ENCODE data around the gene WNT3.
"Not testable (repeated sequence)": the region's sequence is repeated elsewhere in the genome, so short reads cannot be mapped to it uniquely, and the experiment has no call there.

The WNT3 gene

DNA sequence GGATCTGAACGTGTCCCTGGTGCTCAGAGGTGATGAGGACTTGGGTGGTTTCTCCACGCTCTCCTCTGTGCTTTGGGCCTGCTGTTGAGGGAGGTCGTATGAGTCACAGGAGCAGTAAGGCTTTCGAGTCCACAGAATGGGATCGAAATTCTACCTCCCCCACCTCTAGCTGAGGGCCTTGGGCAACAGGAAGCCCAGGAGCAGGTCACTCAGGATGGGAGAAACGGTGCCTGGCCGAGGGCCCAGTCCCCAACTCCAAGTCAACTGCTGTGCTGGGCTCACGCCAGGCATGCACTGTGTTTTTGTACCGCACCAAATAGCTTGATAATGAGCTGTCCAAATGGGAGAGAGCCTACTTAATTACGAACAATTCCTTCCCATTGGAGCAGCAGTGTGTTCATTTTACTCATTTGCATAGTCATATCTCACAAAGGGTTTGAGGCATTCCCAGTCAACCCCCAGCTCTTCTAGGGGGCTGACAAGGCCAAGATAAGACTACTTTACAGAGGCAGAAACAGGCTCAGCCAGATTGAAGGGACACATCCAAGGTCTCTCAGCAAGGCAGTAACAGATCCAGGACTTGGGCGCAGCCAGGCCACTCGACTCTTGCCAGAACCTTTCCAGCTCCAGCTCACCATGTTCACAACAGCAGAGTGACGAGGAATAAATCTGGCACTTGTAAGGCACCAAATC is 53.6 kb downstream of the WNT3 start:
- no peak for DNase-seq

DNA sequence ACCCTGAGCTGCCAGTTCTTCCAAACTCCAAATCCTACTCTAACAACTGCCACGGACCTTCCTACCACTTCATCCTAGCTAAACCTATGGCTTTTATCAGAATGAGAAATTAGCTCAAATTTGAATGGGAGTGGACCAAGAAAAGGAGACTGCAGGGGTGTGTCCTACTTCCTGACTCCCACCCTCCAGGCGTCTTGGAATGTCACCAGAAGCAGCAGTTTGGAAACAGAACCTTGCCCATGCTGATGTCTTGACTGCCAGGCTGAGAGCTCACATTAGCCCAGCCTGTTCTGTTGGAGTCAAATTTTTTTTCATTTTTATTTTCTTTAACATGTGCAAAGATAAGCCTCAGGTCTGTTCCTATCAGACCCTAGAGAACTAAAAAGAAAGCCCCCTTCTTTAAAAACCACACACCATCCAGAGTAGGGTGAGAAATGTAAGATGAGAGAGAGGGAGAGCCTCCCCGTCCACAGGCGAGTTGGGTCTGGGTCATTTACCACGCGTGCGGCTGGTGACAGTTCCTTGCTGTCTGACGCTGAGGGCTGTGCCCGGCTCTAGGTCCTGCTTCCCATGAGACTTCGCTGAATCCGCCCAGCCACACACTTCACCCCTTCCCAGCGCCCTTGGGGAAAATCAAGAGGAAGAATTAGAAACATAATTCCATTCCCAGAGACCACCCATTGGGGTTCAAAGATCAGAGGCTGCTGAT is 54.3 kb downstream of the WNT3 start:
- DNase-seq: no peak

DNA sequence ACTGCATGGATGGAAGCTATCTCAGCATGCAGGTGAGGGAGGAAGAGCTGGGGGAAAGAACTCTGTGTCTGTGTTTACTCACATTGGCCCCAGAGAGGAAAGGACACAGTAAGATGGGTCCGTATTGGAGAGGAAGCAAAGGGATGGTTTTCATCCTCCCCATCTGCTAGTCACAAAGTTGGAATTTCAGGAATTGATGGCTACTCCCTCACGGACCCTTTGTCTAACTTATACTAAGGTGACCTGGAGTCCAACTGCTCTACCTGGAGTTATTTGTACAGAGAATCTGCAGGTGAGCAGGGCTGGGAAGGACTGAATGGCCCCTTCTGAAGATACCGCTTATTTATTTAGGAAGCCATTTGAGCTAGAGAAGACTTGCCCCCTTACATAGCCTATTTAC is 55.1 kb downstream of the WNT3 start:
- no peak for DNase-seq

DNA sequence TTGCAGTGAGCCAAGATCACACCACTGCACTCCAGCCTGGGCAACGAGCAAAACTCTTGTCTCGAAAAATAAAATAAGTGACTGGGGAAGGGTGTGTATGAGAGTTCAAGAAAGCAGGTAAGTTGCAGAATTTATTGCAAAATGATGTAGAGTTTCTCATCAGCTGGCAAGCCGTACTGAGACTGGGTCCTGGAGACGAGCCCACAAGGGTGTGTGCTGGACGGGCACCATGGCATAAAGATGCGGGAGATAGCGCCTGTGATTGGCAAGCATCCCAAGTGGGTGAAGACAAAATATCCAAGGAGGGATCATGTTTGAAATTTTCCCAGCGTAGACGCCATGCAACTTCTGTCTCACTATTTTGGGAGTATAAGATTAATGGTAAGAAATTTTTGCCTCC is 59.4 kb downstream of the WNT3 start:
- no peak for DNase-seq

DNA sequence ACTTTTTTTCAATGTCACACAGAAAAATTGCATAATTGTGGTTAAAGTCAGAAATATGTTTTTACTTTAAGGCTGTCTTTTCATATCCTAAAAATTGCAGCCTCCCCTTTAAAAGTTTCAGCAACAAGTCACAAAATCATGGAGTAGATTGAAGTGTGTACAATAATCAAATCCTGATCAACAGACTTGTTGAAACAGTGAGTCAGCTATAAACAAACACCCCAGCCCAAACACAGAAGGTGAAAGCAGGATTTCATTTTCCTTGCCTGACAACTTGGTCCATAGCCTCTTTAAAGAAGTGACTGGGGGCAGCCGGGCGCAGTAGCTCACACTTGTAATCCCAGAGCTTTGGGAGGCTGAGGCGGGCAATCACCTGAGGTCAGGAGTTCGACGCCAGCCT is 59.9 kb downstream of the WNT3 start:
- no peak for DNase-seq

DNA sequence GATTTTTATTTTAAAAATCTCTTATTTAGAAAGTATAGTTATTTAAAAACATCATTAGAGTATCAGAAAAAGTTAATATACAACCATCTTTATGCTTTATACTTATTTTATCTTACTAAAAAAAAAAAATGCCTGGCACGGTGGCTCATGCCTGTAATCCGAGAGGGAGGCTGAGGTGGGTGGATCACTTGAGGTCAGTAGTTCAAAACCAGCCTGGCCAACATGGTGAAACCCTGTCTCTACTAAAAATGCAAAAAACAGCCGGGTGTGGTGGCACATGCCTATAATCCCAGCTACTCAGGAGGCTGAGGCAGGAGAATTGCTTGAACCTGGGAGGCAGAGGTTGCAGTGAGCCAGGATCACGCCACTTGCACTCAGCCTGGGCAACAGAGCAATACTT is 60.9 kb downstream of the WNT3 start:
- not testable (repeated sequence) for DNase-seq

DNA sequence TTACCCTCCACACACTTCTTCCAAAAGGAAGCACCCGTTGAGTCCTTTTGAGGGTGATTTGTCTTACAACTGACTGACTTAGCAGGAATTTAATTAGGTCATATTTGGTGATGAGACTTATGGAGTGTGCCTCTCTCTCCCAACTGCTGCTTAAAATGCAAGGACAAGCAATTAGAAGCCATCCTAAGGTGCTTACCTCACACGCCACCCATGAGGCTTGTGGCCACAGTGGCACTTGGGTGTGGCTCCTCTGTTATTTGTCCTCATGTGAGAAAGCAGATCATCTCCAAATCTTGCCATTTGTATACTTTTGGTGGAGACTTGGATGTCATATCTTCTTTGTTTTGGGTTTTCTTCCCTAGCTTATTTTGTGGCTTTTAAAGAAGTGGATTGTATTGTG is 61.6 kb downstream of the WNT3 start:
- no peak for DNase-seq

DNA sequence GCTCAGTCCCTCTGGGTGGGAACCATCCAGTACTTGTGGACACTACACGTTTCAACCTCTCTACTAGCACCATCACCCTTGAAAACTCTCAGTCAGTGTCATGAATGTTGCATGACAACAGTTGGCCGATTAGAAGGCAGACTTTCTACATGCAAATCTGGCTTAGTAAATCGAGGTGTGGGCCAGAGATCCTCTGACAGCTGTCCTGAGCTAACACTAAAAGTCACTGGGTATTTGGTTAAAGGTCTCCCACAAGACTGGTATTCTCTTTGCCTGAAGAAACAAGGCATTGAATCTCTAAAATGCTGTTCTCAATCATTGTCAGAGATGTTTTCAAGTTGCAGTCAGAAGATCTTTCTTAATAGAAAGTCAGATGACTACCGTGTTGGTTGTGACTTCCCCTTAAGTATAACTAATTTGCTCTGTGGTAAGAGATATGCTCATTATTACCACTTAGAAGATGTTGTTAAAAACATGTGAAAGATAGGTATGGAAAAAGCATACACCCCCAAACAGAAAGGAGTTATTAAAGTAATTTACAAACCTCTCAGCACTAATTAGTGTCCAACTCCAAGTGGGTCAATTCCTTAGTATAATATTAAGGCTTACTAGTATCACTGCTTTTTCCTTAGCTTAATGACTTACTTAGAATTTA is 62.3 kb downstream of the WNT3 start:
- no peak for DNase-seq

DNA sequence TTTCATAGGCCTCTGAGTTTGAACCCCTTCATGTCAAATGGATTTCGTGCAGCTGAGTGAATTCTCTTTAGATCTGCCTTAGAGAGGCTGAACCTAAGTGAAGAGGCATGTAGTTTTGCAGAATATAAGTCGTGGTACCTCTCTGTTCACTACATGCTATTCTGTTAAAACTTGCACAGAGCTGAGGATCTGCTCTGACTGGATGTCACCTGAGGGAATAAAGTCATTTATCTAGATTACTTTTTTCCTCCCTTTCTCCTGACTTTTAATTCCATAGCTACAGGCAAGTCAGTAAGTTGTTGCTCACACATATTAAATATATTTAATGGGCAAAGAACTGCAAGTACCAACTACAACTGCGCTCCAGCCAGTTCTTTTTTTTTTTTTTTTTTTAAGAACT is 64.7 kb downstream of the WNT3 start:
- DNase-seq: no peak

DNA sequence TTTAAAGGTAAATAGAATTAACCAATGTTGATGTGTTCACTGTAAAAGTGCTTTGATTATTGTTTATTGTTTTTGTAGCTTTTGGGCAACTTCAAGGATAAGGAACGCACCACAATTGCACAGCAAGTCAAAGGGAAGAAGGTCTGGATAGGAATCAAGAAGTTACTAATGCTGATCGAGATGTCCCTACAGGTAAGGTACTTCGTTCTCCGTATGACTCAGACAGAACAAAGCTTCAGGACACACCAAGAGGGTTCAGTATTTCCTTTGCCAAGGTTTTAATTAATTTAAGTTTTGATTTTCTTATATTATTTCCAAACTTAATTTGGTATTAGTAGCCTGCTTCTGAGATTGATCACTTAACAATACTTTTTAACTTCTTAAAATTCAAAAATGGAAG is 67.1 kb downstream of the WNT3 start:
- no peak for DNase-seq

DNA sequence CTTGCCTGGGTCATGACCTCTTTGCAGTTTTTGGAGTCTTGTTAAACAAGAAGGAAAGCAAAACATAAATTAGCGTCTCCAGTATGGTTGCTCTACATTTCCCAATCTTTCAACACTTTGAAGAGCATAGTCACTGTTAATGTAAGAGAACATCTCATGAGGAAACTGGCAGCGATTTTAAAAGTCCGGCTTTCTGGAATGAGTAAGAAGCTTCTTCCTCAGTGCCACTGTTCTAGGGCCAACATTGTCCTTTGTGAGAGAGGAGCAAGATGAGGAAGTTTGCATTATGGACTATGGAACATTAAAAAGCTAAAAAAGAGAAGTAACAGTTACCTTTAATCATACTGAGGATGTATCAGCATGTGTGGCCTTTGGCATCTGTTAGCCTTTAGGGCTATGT is 73.1 kb downstream of the WNT3 start:
- DNase-seq: no peak

DNA sequence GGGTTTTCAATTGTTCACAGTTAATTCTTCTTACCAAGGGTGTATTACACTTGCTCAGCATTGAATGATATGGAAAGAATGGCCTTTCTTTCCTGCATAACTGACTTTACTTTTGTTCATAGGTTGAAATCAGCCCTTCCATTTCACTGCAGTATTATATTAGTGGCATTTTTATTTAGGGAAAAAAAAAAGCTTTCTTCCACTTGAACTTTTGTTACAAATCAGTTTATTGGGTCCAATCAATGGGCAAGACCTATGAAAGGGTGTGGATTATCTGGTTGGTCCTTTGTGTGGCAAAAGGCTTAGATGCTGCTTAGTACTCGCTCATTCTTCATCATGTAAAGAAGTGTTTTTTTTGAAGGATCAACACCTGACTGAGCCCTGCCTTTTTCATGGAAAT is 74.1 kb downstream of the WNT3 start:
- DNase-seq: no peak

DNA sequence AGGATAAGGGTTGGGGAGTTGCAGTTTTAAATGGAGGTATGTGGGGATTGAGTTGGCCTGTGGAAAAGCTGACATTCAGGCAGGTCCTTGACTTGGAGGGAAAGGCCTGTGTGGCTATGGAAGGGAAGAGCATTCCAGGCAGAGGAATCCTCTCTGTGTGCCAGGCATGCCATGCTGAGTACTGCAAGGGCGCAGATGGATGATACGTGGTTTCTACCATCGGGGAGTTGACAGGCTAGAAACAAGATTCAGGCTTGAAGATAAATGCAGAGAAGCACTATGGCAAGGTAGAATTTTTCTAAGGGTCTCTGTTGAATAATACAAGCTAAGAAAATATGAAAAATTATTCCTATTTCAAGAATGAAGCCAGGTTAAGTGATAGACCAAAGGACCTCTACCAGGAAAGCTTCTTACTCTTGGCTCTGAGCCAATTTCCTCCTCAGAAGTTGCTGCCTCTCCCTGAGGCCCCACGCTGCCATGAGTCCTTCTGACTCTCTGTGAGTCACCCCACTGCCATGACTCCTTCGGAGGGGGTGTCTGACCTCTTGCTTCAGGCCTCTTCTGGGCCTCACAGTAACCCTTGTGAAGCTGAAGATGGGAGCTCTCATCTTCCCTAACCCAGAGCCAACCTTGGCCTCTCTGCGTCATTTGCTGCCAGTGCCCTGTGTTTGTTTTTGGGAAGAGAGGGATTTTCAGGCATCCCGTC is 75.8 kb downstream of the WNT3 start:
- no peak for DNase-seq

DNA sequence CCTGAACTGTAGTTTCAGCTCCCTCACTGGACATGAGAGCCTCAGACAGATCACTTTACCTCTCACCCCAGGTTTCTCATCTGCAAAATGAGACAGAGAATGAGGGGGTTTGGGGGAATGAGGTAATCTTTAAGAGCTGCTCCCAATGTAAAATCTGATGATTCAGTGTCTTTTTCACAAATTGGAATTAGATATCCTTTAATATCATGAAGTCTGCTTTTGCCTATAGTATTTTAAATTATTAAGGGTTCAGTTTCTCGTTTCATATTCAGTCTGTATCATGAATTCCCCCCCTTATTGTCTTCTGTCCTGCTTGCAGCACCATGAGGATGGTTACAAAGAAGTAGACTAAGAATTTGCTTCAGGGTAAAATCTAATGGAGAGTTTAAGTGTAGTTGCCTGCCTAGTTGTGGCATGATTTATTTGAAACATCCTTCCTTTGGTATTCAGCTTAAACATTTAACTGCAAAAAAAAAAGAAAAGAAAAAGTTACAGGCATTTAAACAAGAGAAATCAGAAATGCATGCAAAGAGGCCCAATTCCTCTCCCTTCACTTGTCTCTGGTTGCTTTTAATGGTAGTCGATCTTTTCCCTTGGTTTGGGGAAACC is 77.3 kb downstream of the WNT3 start:
- DNase-seq: no peak

DNA sequence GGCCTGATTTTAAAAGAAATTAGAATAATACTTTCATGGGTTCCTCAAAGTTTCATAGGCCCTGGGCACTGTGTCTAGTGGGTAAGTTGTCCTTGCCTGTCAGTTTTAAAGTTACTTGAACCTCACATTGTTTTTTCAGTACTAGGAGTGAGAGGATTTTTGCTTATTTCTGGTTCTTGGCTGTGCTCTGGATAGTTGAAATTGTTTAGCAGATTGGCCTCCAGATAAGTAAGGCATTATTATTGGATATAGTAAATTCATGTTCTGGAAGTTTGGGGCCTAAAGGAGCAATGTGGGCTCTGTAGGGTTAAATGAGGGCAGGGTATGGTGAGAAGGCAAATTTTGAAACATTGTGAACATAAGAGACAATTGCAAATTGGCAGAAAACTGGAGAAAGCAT is 78.5 kb downstream of the WNT3 start:
- no peak for DNase-seq

DNA sequence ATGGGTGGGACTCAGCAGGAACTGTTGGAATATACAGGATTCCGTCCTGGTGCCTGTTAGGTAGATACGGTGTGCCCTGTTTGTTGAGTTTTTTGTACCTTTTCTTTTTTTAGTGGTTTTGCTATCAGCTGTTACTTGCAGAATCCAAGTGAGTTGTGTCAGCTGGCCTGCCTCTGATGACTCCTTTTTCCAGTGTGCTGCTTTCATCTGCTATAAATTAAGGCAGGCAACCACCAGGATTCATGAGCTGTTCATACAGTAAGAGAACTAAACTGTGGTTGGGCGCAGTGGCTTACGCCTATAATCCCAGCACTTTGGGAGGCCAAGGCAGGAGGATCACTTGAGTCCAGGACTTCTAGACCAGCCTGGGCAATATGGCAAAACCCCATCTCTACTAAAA is 79.9 kb downstream of the WNT3 start:
- DNase-seq: no peak

DNA sequence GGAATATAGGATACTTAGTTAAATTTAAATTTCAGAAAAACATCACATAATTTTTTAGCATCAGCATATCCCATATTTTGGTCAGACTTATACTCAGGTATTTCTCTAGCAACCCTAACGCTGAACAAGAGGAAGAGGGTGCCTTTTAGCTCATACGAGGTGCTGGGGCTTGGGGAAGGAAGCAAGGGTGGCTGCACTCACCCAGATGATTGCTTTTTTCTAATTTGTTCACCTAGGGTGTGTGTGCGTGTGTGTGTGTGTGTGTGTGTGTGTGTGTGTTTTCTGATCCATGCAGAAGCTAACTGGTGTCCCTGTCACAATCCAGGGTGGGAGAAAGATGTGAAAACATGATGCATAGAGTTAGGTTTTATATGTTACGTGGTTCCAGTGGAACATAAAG is 81.2 kb downstream of the WNT3 start:
- DNase-seq: no peak

DNA sequence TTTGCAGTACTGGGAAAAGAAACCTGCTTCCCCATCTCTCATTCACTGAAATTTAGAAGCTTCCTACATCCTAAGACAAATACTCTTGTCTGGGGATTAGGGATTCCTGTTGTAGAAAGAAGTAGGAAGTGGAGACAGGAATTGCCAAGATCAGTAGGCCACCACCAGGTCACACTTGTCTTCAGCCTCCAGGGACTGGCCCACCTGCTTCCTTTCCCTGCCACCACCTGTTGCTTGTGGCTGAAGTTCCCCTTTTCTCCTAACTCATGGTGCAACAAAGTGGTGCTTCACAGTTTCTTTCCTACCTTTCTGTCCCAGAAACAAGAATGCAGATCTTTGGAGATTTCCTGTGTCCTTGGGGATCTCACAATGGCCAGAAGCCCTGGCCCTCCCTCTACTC is 82.4 kb downstream of the WNT3 start:
- DNase-seq: no peak

DNA sequence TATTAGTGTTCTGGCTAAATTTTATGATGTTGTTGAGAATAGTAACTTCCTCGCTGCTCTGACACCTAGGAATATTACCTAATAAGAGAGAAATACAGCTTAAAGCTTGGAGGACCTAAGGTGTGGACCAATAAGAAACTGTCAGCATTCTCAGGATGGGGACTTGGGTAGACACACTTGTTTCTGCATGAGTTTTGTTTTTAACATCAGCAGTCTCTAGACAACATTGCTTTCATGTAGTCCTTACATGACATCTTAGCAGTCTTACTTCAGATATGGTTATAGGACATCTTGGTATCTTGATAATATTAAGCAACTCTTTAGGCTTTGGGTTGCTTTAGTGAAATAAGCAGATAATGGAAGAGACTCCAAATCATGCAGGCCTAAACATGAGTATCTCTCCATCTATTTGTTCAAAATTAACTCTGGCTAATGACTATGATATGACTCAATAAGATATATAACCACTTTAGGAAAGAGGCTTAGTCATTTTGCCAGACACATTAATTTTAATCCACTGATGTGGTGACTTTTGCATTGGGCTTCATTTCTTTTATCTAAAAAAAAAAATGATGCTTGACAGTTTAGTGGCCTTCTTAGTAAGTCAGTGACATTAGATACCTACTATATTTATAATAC is 84.5 kb downstream of the WNT3 start:
- DNase-seq: no peak

DNA sequence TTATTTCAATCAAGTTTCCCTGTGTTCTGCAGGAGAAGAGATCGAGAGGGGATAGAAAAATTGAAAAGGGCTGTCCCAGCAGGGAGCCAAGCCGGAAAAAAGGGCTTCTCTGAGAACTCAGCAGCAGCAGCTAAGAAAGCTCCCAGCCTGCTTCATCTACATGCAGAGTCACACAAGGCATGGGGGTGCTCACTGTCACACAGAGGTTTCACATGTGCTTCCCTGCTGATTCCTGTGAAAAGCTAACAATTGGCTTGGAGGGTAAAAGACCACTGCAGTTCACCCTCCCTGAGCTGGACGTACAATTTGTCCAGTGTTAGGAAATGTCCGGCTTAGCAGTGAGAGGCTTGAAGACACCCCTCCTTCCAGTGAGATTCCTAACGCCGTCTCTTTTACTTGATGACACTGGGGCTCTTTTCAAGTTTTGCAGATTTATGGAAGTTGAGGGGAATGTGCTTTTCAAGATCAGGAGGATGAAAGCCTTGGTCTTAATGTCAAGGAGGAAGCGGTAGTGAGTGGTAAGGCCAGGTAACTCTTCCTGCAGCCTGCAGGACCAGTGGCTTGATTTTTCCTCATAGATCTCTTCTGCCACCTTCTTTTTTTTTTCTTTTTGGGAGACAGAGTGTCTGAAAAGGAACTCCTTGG is 85.6 kb downstream of the WNT3 start:
- no peak for DNase-seq

DNA sequence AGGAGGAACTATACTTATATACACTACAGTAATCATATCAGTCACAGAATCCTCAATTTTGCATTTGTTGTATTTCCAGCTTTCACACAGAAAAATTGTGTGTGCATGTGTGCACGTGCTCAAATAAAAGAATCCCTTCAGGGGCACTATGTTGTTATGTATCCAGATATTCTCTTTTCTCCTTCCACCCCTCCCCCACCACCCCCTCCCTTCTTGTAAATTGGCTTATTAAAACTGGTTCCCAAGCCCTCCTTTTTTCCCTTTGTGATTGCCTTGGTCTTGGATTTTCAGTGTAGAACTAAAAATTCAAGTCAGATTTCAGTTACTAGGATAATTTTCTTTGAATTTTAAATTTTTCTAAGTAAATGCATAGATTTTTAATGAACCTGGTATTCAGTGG is 86.3 kb downstream of the WNT3 start:
- no peak for DNase-seq

DNA sequence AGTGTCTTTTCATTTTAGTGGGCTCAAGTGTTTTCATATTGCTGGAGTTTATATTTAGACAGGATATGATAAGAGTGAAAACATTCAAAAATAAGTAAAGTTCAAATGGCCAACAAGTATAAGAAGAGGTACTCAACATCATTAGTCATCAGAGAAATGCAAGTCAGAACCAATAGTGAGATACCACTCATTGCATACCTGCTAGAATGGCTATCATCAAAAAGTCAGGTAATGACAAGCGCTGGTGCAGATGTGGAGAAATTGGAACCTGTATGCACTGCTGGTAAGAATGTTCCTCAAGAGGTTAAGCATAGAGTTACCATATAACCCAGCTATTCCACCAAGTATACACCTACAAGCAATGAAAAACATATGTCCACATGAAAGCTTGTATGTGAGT is 87.8 kb downstream of the WNT3 start:
- no peak for DNase-seq

Measured in right kidney (tissue), 1 donor.